ENCODE data around the gene RPP25L. TPM values are rescaled to one million over a fixed set of nuclear protein-coding genes. Genes with fewer than 3 reads are reported as not detected.

The RPP25L gene
- total RNA-seq, 1 donor from 2014 or later, result 17.5 TPM

- Mint-ChIP-seq H3K27ac (no peak overlapping the region), H3K27me3 (peaks cover 11% of the 10 kb centered on the region), H3K4me3 (no peak overlapping the region), H3K9me3 (no peaks in the 10 kb centered on the region), H3K36me3 (ENCODE audit: low read depth) (peaks cover 2% of the 10 kb centered on the region), H3K4me1 (peaks cover 32% of the 10 kb centered on the region)
- ChIA-PET POLR2A (interaction anchor here (1.1 to 5.5 kb wide), 4 partner anchors 12 to 22 kb away, joined by 4 to 44 read pairs (median 6); partner anchors contain the start of genes DCTN3, GALT and RPP25L), CTCF (interaction anchor here (1.0 to 5.2 kb wide), 16 partner anchors 8 to 256 kb away, joined by 3 to 62 read pairs (median 10); partner anchors contain the start of genes DCTN3, DNAI1, FAM219A and GALT)
- ATAC-seq (ENCODE audit: low read depth), result no peak
- no peak for DNase-seq
- intact Hi-C loops (cut with micrococcal nuclease), result loop anchor here (1.0 to 10.0 kb wide), 9 partner anchors 14 to 350 kb away; partner anchors contain the start of genes DCTN3, DNAJB5, KIF24 and NUDT2
- TF ChIP-seq, protein P1, sequence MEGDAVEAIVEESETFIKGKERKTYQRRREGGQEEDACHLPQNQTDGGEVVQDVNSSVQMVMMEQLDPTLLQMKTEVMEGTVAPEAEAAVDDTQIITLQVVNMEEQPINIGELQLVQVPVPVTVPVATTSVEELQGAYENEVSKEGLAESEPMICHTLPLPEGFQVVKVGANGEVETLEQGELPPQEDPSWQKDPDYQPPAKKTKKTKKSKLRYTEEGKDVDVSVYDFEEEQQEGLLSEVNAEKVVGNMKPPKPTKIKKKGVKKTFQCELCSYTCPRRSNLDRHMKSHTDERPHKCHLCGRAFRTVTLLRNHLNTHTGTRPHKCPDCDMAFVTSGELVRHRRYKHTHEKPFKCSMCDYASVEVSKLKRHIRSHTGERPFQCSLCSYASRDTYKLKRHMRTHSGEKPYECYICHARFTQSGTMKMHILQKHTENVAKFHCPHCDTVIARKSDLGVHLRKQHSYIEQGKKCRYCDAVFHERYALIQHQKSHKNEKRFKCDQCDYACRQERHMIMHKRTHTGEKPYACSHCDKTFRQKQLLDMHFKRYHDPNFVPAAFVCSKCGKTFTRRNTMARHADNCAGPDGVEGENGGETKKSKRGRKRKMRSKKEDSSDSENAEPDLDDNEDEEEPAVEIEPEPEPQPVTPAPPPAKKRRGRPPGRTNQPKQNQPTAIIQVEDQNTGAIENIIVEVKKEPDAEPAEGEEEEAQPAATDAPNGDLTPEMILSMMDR (IDR thresholded peaks at IDR 0.05), result no peak
Measured at GRCh38 chr9:34634551-34635248, 22.8 kb upstream of the RPP25L start.

GRCh38 chr9:34633851-34634550, 22.1 kb upstream of the RPP25L start:
- intact Hi-C loops (cut with micrococcal nuclease), result loop anchor here (1.0 to 10.0 kb wide), 8 partner anchors 14 to 351 kb away; partner anchors contain the start of genes DCTN3, DNAJB5 and RPP25L
- POLR2A ChIA-PET, result interaction anchor here (0.6 to 5.5 kb wide), 6 partner anchors 9 to 1556 kb away, joined by 3 to 44 read pairs (median 5); partner anchors contain the start of genes CLTA, DCTN3, GALT and RPP25L
- ATAC-seq (ENCODE audit: low read depth), result peak; percentile 20

GRCh38 chr9:34633166-34633565, 21.3 kb upstream of the RPP25L start:
- DNase-seq, result no peak
- ChIA-PET CTCF (interaction anchor here (1.1 to 5.2 kb wide), 13 partner anchors 10 to 254 kb away, joined by 3 to 62 read pairs (median 10); partner anchors contain the start of genes DCTN3, DNAI1, FAM219A and GALT), POLR2A (interaction anchor here (0.6 to 5.5 kb wide), 7 partner anchors 8 to 1557 kb away, joined by 3 to 44 read pairs (median 5); partner anchors contain the start of genes CLTA, DCTN3, GALT and RPP25L)
- TF ChIP-seq, protein P1 (IDR thresholded peaks at IDR 0.05), result no peak
- intact Hi-C loops (cut with micrococcal nuclease), result loop anchor here (10.0 kb wide), 1 partner anchor 352 kb away; the partner anchor contains the start of gene DNAJB5
- peaks cover 2% of the 10 kb centered on the region for H3K36me3 Mint-ChIP-seq (ENCODE audit: low read depth)
- no peaks in the 10 kb centered on the region for H3K9me3 Mint-ChIP-seq
- H3K27ac Mint-ChIP-seq, result no peak overlapping the region
- no peak overlapping the region for H3K4me3 Mint-ChIP-seq
- peaks cover 23% of the 10 kb centered on the region for H3K27me3 Mint-ChIP-seq
- peaks cover 39% of the 10 kb centered on the region for H3K4me1 Mint-ChIP-seq
- ATAC-seq (ENCODE audit: low read depth), result no peak

More at GRCh38 chr9:34633851-34634550, 22.1 kb upstream of the RPP25L start:
- CTCF ChIA-PET, result interaction anchor here (0.6 to 5.2 kb wide), 17 partner anchors 9 to 301 kb away, joined by 3 to 62 read pairs (median 9); partner anchors contain the start of genes DCTN3, DNAI1, FAM219A and GALT
- no peak overlapping the region for H3K27ac Mint-ChIP-seq
- H3K4me3 Mint-ChIP-seq, result no peak overlapping the region
- DNase-seq, result peak; percentile 63
- H3K27me3 Mint-ChIP-seq, result peaks cover 18% of the 10 kb centered on the region
- H3K36me3 Mint-ChIP-seq (ENCODE audit: low read depth), result peaks cover 2% of the 10 kb centered on the region
- H3K4me1 Mint-ChIP-seq, result peaks cover 39% of the 10 kb centered on the region
- TF ChIP-seq, protein P1 (IDR thresholded peaks at IDR 0.05), result no peak
- H3K9me3 Mint-ChIP-seq, result no peaks in the 10 kb centered on the region

GRCh38 chr9:34630402-34631154, 18.7 kb upstream of the RPP25L start:
- Mint-ChIP-seq H3K27me3 (peaks cover 46% of the 10 kb centered on the region), H3K4me3 (no peak overlapping the region), H3K27ac (no peak overlapping the region), H3K9me3 (no peaks in the 10 kb centered on the region), H3K4me1 (peaks cover 24% of the 10 kb centered on the region), H3K36me3 (ENCODE audit: low read depth) (peaks cover 2% of the 10 kb centered on the region)
- ATAC-seq (ENCODE audit: low read depth) (no peak), DNase-seq (no peak)
- intact Hi-C loops (cut with micrococcal nuclease), result loop anchor here (10.0 kb wide), 1 partner anchor 354 kb away; the partner anchor contains the start of gene DNAJB5
- TF ChIP-seq, protein P1 (IDR thresholded peaks at IDR 0.05), result no peak
- POLR2A ChIA-PET, result interaction anchor here (1.7 kb wide), 1 partner anchor 7 kb away, joined by 7 read pairs; the partner anchor contains the start of gene SIGMAR1
- CTCF ChIA-PET, result interaction anchor here (1.2 kb wide), 1 partner anchor 24 kb away, joined by 3 read pairs; no protein-coding TSS in a partner anchor
